Peyer's patch (tissue), 4 donors: ENCODE data around the gene FCER1G.

Experiments used
- CTCF ChIP-seq, 6 experiments: fragments of 450-650 bp in 4 of 6; fragments of 200-600 bp in 2 of 6; sonication (generic) in 1 of 6; IDR thresholded peaks; one replicate each; pipeline ENCODE4 v1.5.1; 2017 to 2019; ENCODE audit warnings: antibody characterized with exemption in 6 of 6, mild to moderate bottlenecking in 3 of 6, moderate library complexity in 1 of 6
- POLR2A ChIP-seq, 2 donors: fragments of 450-650 bp; IDR thresholded peaks; one replicate each; pipeline ENCODE4 v1.5.1; 2017; ENCODE audit warnings: antibody characterized with exemption in 2 of 2, mild to moderate bottlenecking in 2 of 2, moderate library complexity in 2 of 2

GRCh38 chr1:161182214-161182613 is 32.9 kb upstream of the FCER1G start:
- TF ChIP-seq POLR2A (IDR thresholded peaks at IDR 0.05) (no peak), CTCF (IDR thresholded peaks at IDR 0.05) (no peak)
